Endothelial cell of umbilical vein (primary cell): ENCODE data around the gene USP4. TPM values are rescaled to one million over a fixed set of nuclear protein-coding genes. Genes with fewer than 3 reads are reported as not detected.
"Not testable (repeated sequence)": the region's sequence is repeated elsewhere in the genome, so short reads cannot be mapped to it uniquely, and the experiment has no call there.

Source experiments
- BruUV-seq: library from RNA; stranded (reverse); fragments of 400-500 nt; replicated peaks from 2 replicates; lab custom pipeline; 2021; lab: Mats Ljungman, UMichigan
- CTCF ChIA-PET: fragments of 300-600, 350-600 bp; sonication (Branson Sonifier 250); formaldehyde crosslinking; loops from one replicate; lab custom pipeline; 2021; ENCODE audit warnings: antibody characterized with exemption, inconsistent platforms; lab: Charles Lee
- POLR2A ChIA-PET: fragments of 300-600, 350-600 bp; sonication (Branson Sonifier 250); formaldehyde crosslinking; loops from one replicate; lab custom pipeline; 2021; ENCODE audit warnings: antibody characterized with exemption, inconsistent platforms; lab: Charles Lee
- DNase-seq: peaks from one replicate; pipeline ENCODE4 v3.0.0-alpha.2; 2011; ENCODE audit warnings: low read depth, low spot score
- FAIRE-seq: peaks from 2 replicates; lab custom pipeline; 2011; peaks lifted over from hg19 to GRCh38; lab: Jason Lieb, UNC
- H2AFZ ChIP-seq: 2 replicates; pipeline ENCODE4 v1.6.0; 2012; ENCODE audit warnings: low read depth, low read length, control low read depth, inconsistent platforms
- H3K27ac ChIP-seq: 2 replicates; pipeline ENCODE4 v1.5.1; 2011; ENCODE audit warnings: low read depth, mild to moderate bottlenecking, control low read depth, low read length, moderate library complexity; ENCODE audit not compliant: insufficient read depth
- H3K27me3 ChIP-seq, 2 experiments: 2 replicates each; pipeline versions ENCODE4 v1.6.0 to v1.6.1; 2011; ENCODE audit warnings: low read length in 2 of 2, mixed read lengths in 1 of 2; ENCODE audit not compliant: control insufficient read depth in 2 of 2, insufficient read depth in 2 of 2
- H3K36me3 ChIP-seq, 2 experiments: 2 replicates in 1 of 2; 3 replicates in 1 of 2; pipeline ENCODE4 v1.5.1; 2011; ENCODE audit warnings: low read length in 2 of 2, mild to moderate bottlenecking in 1 of 2, moderate library complexity in 1 of 2; ENCODE audit not compliant: control insufficient read depth in 2 of 2, insufficient read depth in 2 of 2; ENCODE audit errors: extremely low read depth in 1 of 2
- H3K4me1 ChIP-seq: 3 replicates; pipeline ENCODE4 v1.5.1; 2011; ENCODE audit warnings: mild to moderate bottlenecking, low read length; ENCODE audit not compliant: control insufficient read depth, insufficient read depth; ENCODE audit errors: extremely low read depth
- H3K4me2 ChIP-seq: 2 replicates; pipeline ENCODE4 v1.6.1; 2011; ENCODE audit warnings: low read length, control low read depth, mixed read lengths; ENCODE audit not compliant: insufficient read depth
- H3K4me3 ChIP-seq, 3 experiments: fragments of 200-600 bp in 1 of 3; sonication (generic), shearing (Covaris generic) in 1 of 3; replicated peaks in 1 of 3; 2 replicates each; pipeline ENCODE4 v1.5.1; 2011 to 2016; ENCODE audit warnings: control low read depth in 3 of 3, low read length in 3 of 3, mild to moderate bottlenecking in 2 of 3, inconsistent platforms in 1 of 3, low read depth in 1 of 3, moderate library complexity in 1 of 3; ENCODE audit not compliant: insufficient read depth in 1 of 3
- H3K79me2 ChIP-seq: 2 replicates; pipeline ENCODE4 v1.6.0; 2012; ENCODE audit warnings: low read length, inconsistent platforms; ENCODE audit not compliant: control insufficient read depth, insufficient read depth
- H3K9ac ChIP-seq: replicated peaks from 2 replicates; pipeline ENCODE3; 2011; ENCODE audit warnings: low read length, control low read depth; ENCODE audit not compliant: insufficient read depth; ENCODE audit errors: extremely low read depth
- H3K9me1 ChIP-seq: replicated peaks from 3 replicates; pipeline ENCODE4 v1.6.0; 2011; ENCODE audit warnings: mild to moderate bottlenecking, low read length; ENCODE audit not compliant: control insufficient read depth, insufficient read depth; ENCODE audit errors: extremely low read depth
- H3K9me3 ChIP-seq: replicated peaks from 2 replicates; pipeline ENCODE4 v1.5.1; 2012; ENCODE audit warnings: low read length, inconsistent platforms; ENCODE audit not compliant: control insufficient read depth, insufficient read depth
- H4K20me1 ChIP-seq: replicated peaks from 2 replicates; pipeline ENCODE3; 2011; ENCODE audit warnings: mild to moderate bottlenecking, low read length; ENCODE audit not compliant: control insufficient read depth, insufficient read depth; ENCODE audit errors: extremely low read depth
- FOS ChIP-seq: IDR thresholded peaks from 2 replicates; pipeline ENCODE4 v1.6.1; 2011; ENCODE audit warnings: mild to moderate bottlenecking, low read length, moderate library complexity, borderline replicate concordance; ENCODE audit not compliant: insufficient read depth
- JUN ChIP-seq: IDR thresholded peaks from 2 replicates; pipeline ENCODE4 v1.6.1; 2011; ENCODE audit warnings: borderline replicate concordance, low read depth; ENCODE audit not compliant: insufficient read length, insufficient read depth
- dilution Hi-C: fragments of 300-500 bp; cut with MboI; formaldehyde crosslinking; loops from one replicate; pipeline ENCODE4 v1.15.0; 2019; ENCODE audit warnings: low sequenced_read_pairs; ENCODE audit not compliant: extremely low pct_ligation_motif_present
- intact Hi-C: fragments of 100-400 bp; cut with micrococcal nuclease; formaldehyde crosslinking; loops from one replicate; pipeline ENCODE4 v1.10.0; 2022
- polyA plus RNA-seq, 4 experiments: library from polyadenylated mRNA; depleted of rRNA in 3 of 4; stranded (reverse) in 3 of 4; unstranded in 1 of 4; fragments of >200 nt; gene quantifications; 2 replicates each; pipeline versions ENCODE4 v1.2.1 to v1.2.3, GENCODE V29; 2011 to 2012; ENCODE audit warnings: missing spikeins in 1 of 4
- total RNA-seq: library from RNA; stranded (reverse); gene quantifications from 2 replicates; pipeline ENCODE4 v1.2.3, GENCODE V29; 2021

The USP4 gene
- total and polyA plus RNA-seq, 2 donors (not counting 3 experiments of a cell fraction or from before 2014, with no cell fraction given): 39.1 to 61.3 TPM

DNA sequence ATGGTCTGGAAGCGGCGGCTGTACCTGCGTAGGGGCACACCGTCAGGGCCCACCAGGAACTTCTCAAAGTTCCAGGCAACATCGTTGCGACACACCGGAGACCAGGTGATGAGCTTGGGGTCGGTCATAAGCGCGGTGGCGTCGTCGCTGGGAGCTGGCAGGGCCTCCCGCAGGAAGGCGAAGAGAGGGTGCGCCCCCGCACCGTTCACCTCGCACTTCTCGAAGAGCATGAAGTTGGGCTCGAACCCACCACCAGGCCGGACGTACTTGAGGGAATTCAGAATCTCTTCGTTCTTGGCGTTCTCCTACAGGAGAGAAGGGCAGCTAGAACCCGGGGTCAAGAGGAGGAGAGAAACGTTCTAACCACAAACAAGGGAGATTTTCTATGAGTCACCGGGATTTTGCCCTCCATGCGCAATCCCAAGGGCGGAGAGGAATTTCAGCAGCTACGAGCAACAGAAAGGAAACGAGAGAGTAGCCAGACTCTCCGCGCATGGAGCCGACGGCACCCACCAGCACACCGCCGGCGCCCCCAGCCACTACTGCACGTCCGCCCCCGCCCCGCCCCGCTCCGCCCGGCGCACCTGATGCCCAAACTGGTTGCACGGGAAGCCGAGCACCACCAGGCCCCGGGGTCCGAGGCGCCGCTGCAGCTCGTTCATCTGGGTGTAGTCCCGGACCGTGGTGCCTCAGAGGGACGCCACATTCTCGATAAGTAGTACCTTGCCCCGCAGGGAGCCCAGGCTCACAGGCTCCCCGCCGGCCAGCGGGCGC, 17.8 kb upstream of the USP4 start:
- peak; percentile 82 for DNase-seq
- H4K20me1 ChIP-seq, H2AFZ ChIP-seq, dilution Hi-C loops, H3K27me3 ChIP-seq, H3K9me1 ChIP-seq, H3K9me3 ChIP-seq: not testable (repeated sequence)
- CTCF ChIA-PET: interaction anchor here (0.7 to 8.2 kb wide), 4 partner anchors 13 to 91 kb away, joined by 3 to 68 read pairs (median 4); partner anchors contain the start of genes RHOA and USP4
- peak; percentile 38 for TF ChIP-seq JUN
- peak; percentile 52 for TF ChIP-seq FOS
- Histone ChIP-seq H3K36me3 (peaks cover 13% of the 10 kb centered on the region in 2 experiments), H3K79me2 (peaks cover 22% of the 10 kb centered on the region), H3K4me1 (peaks cover 32% of the 10 kb centered on the region), H3K4me2 (peak overlapping the region; percentile 45), H3K4me3 (peak overlapping the region; percentile 25 to 76 (median 71)), H3K27ac (peak overlapping the region; percentile 60), H3K9ac (peak overlapping the region; percentile 81)
- TSS peak; percentile 59 for BruUV-seq
- intact Hi-C loops: loop anchor here (1.0 kb wide), 3 partner anchors 12 to 55 kb away; partner anchors contain the start of genes TCTA and USP4
- POLR2A ChIA-PET: interaction anchor here (0.5 to 3.7 kb wide), 6 partner anchors 13 to 91 kb away, joined by 3 to 39 read pairs (median 4); partner anchors contain the start of genes RHOA and USP4
- peak; percentile 66 for FAIRE-seq

DNA sequence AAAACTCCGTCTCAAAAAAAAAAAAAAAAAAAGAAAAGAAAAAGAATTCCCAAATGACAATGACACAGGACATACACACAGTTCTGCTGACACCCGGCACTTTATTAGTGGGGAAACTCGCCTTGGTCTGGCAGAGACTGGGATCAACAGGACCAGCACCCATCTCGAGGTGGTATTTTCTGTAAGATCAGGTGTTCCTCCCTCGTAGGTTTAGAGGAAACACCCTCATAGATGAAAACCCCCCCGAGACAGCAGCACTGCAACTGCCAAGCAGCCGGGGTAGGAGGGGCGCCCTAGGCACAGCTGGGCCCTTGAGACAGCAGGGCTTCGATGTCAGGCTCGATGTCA, 17.2 kb upstream of the USP4 start:
- H3K9me1 ChIP-seq, H4K20me1 ChIP-seq, dilution Hi-C loops, DNase-seq, H3K27me3 ChIP-seq, BruUV-seq, FAIRE-seq, intact Hi-C loops, H2AFZ ChIP-seq, H3K9me3 ChIP-seq: not testable (repeated sequence)
- POLR2A ChIA-PET: interaction anchor here (0.5 to 3.7 kb wide), 6 partner anchors 12 to 92 kb away, joined by 3 to 39 read pairs (median 4); partner anchors contain the start of genes RHOA and USP4
- Histone ChIP-seq H3K9ac (peak overlapping the region; percentile 81), H3K4me3 (peak overlapping the region; percentile 25 to 76 (median 71)), H3K36me3 (peaks cover 7 to 10% of the 10 kb centered on the region in 2 experiments), H3K27ac (peak overlapping the region; percentile 60), H3K4me2 (peak overlapping the region; percentile 45), H3K79me2 (peaks cover 18% of the 10 kb centered on the region), H3K4me1 (peaks cover 38% of the 10 kb centered on the region)
- CTCF ChIA-PET: interaction anchor here (0.7 to 8.2 kb wide), 3 partner anchors 12 to 92 kb away, joined by 3 to 68 read pairs (median 5); partner anchors contain the start of gene USP4
